OCI-LY1 (cell line): ENCODE results near the gene CELSR2.

Source experiments
- H2AFZ ChIP-seq: fragments of 200-600 bp; sonication (generic), shearing (Covaris generic); 2 replicates; pipeline ENCODE4 v1.6.0; 2014; ENCODE audit warnings: antibody characterized with exemption, mild to moderate bottlenecking, low read length
- H3F3A ChIP-seq: fragments of 200-600 bp; sonication (generic), shearing (Covaris generic); 2 replicates; pipeline ENCODE4 v1.6.0; 2014; ENCODE audit warnings: mild to moderate bottlenecking, antibody characterized with exemption, low read length, moderate library complexity; ENCODE audit not compliant: insufficient read depth
- H3K27ac ChIP-seq: fragments of 200-600 bp; sonication (generic); 2 replicates; pipeline ENCODE4 v1.5.1; 2014; ENCODE audit warnings: low read length, mixed run types, mild to moderate bottlenecking, low read depth; ENCODE audit not compliant: poor library complexity, severe bottlenecking
- H3K27me3 ChIP-seq: fragments of 200-600 bp; sonication (generic); 2 replicates; pipeline ENCODE4 v1.6.0; 2014; ENCODE audit warnings: antibody characterized with exemption, mild to moderate bottlenecking, low read length, moderate library complexity; ENCODE audit not compliant: insufficient read depth
- H3K36me3 ChIP-seq: fragments of 200-600 bp; sonication (generic); 2 replicates; pipeline ENCODE4 v1.6.1; 2014; ENCODE audit warnings: mild to moderate bottlenecking, antibody characterized with exemption, low read length, moderate library complexity, mixed read lengths; ENCODE audit not compliant: insufficient read depth
- H3K4me1 ChIP-seq: fragments of 200-600 bp; sonication (generic); 2 replicates; pipeline ENCODE4 v1.5.1; 2014; ENCODE audit warnings: mild to moderate bottlenecking, low read length, moderate library complexity; ENCODE audit not compliant: insufficient read depth, severe bottlenecking
- H3K4me2 ChIP-seq: fragments of 200-600 bp; sonication (generic), shearing (Covaris generic); 2 replicates; pipeline ENCODE4 v1.6.1; 2014; ENCODE audit warnings: low read length
- H3K4me3 ChIP-seq: fragments of 200-600 bp; sonication (generic); 2 replicates; pipeline ENCODE4 v1.5.1; 2014; ENCODE audit warnings: low read length, low read depth, mild to moderate bottlenecking, mixed read lengths; ENCODE audit not compliant: poor library complexity, severe bottlenecking
- H3K79me2 ChIP-seq: fragments of 200-600 bp; shearing (Covaris generic); 2 replicates; pipeline ENCODE4 v1.6.1; 2016; ENCODE audit warnings: mixed run types, low read length, mixed read lengths; ENCODE audit not compliant: insufficient read depth
- H3K9ac ChIP-seq: fragments of 200-600 bp; sonication (generic), shearing (Covaris generic); 2 replicates; pipeline ENCODE4 v1.6.1; 2014; ENCODE audit warnings: mild to moderate bottlenecking, low read length, mixed read lengths
- H3K9me2 ChIP-seq: fragments of 200-600 bp; sonication (generic), shearing (Covaris generic); 2 replicates; pipeline ENCODE4 v1.6.1; 2014; ENCODE audit warnings: low read depth, mild to moderate bottlenecking, low read length, mixed read lengths
- H3K9me3 ChIP-seq: fragments of 200-600 bp; shearing (Covaris generic); 2 replicates; pipeline ENCODE4 v1.6.1; 2014; ENCODE audit warnings: low read length, mixed read lengths
- H4K20me1 ChIP-seq: fragments of 200-600 bp; sonication (generic), shearing (Covaris generic); 2 replicates; pipeline ENCODE4 v1.6.0; 2016; ENCODE audit warnings: mild to moderate bottlenecking, low read length; ENCODE audit not compliant: insufficient read depth
- EZH2 ChIP-seq: fragments of 200-600 bp; sonication (generic), shearing (Covaris generic); IDR thresholded peaks from 2 replicates; pipeline ENCODE4 v1.8.0; 2017; ENCODE audit warnings: borderline replicate concordance, mixed run types, mild to moderate bottlenecking, antibody characterized with exemption, low read length, moderate library complexity, mixed read lengths
- TF ChIP-seq, protein P1 (sequence below): fragments of 200-600 bp; sonication (generic), shearing (Covaris generic); IDR thresholded peaks from 2 replicates; pipeline ENCODE4 v1.5.1; 2017; ENCODE audit warnings: mild to moderate bottlenecking, antibody characterized with exemption, low read length, moderate library complexity, mixed read lengths

The CELSR2 gene

DNA sequence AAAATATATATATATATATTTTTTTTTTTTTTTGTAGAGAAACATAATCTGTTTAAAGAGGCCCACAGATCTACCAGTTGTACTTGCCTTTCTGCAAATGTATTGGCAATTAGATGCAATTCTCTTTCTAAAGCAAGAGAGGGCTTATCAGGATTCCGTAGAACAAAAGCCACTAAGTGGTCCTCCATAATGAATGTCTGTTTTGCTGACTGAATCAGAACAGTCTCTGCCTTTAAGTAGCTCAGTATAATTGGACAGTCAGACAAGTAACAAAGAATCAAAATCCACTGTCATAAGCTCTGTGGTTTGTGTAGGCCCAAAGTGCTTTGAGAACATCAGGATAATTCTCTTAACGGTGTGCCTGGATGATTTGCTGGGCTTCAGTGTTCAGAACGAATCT, 18.3 kb upstream of the CELSR2 start:
- Histone ChIP-seq H3K4me2 (no peak overlapping the region), H4K20me1 (no peaks in the 10 kb centered on the region), H3K4me3 (no peak overlapping the region)

GRCh38 chr1:109235137-109235536, 14.2 kb upstream of the CELSR2 start:
- no peaks in the 10 kb centered on the region for H4K20me1 ChIP-seq
- no peak overlapping the region for H3K27ac ChIP-seq
- no peak overlapping the region for H3K9ac ChIP-seq
- H3K4me1 ChIP-seq, result no peaks in the 10 kb centered on the region
- H3F3A ChIP-seq, result no peaks in the 10 kb centered on the region
- no peak overlapping the region for H3K4me2 ChIP-seq
- H3K9me2 ChIP-seq, result no peaks in the 10 kb centered on the region
- no peaks in the 10 kb centered on the region for H3K27me3 ChIP-seq
- H3K79me2 ChIP-seq, result no peaks in the 10 kb centered on the region
- H3K36me3 ChIP-seq, result peaks cover 81% of the 10 kb centered on the region
- H3K4me3 ChIP-seq, result no peak overlapping the region
- H3K9me3 ChIP-seq, result no peaks in the 10 kb centered on the region
- no peak for TF ChIP-seq EZH2
- TF ChIP-seq, protein P1, sequence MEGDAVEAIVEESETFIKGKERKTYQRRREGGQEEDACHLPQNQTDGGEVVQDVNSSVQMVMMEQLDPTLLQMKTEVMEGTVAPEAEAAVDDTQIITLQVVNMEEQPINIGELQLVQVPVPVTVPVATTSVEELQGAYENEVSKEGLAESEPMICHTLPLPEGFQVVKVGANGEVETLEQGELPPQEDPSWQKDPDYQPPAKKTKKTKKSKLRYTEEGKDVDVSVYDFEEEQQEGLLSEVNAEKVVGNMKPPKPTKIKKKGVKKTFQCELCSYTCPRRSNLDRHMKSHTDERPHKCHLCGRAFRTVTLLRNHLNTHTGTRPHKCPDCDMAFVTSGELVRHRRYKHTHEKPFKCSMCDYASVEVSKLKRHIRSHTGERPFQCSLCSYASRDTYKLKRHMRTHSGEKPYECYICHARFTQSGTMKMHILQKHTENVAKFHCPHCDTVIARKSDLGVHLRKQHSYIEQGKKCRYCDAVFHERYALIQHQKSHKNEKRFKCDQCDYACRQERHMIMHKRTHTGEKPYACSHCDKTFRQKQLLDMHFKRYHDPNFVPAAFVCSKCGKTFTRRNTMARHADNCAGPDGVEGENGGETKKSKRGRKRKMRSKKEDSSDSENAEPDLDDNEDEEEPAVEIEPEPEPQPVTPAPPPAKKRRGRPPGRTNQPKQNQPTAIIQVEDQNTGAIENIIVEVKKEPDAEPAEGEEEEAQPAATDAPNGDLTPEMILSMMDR, result no peak
- H2AFZ ChIP-seq, result no peak overlapping the region

More for the DNA sequence above, 18.3 kb upstream of the CELSR2 start:
- Histone ChIP-seq H3F3A (no peaks in the 10 kb centered on the region), H3K27me3 (no peaks in the 10 kb centered on the region), H3K36me3 (peaks cover 79% of the 10 kb centered on the region), H3K9me3 (no peaks in the 10 kb centered on the region), H2AFZ (no peak overlapping the region), H3K27ac (no peak overlapping the region), H3K9me2 (no peaks in the 10 kb centered on the region), H3K79me2 (no peaks in the 10 kb centered on the region), H3K9ac (no peak overlapping the region), H3K4me1 (no peaks in the 10 kb centered on the region)
- TF ChIP-seq, protein P1, result no peak
- TF ChIP-seq EZH2, result no peak

- Histone ChIP-seq H3K4me2 (no peak overlapping the region), H3F3A (no peaks in the 10 kb centered on the region), H3K9ac (no peak overlapping the region), H3K79me2 (no peaks in the 10 kb centered on the region), H2AFZ (no peak overlapping the region), H3K36me3 (peaks cover 63% of the 10 kb centered on the region), H3K9me3 (no peaks in the 10 kb centered on the region), H3K27me3 (no peaks in the 10 kb centered on the region), H4K20me1 (no peaks in the 10 kb centered on the region), H3K9me2 (no peaks in the 10 kb centered on the region), H3K4me1 (no peaks in the 10 kb centered on the region), H3K27ac (no peak overlapping the region), H3K4me3 (no peak overlapping the region)
- no peak for TF ChIP-seq EZH2
- TF ChIP-seq, protein P1, result no peak
Measured at GRCh38 chr1:109237512-109237911, 11.8 kb upstream of the CELSR2 start.
